ENCODE data around the gene C3orf22.

DNA sequence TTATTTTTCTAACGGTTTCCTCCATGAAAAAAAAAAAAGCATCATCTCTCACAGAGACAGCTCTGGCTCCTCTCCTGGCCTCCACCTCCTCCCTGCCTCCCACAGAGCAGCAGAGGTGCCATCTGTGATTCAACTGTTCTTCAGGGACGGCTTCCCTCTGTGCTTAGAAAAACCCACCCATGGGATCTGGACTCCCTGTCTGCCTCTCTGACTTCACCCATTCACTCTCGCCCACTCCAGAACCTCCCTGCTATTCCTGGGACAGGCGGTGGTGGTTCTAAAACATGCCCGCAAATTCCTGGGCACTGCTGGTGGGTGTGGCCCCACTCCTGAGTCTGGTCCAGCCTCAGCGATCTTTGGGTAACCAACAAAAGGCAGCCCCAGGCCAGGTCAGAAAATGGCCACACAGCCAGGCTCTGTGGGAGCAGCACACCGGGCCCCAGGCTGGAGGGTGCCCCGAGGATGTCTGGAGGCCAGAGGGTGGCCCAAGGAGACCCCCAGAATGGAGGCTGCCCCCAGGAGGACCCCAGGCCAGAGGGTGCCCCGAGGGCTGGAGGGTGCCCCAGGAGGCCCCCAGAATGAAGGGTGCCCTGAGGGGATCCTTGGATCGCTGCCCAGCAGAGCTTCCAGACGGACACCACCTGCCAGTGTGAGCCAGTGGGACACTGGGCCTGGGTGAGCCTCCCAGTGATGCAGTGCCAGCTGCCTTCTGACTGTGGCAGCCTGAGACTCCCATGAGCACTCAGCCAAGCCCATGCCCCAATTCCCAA lies 37.4 kb downstream of the C3orf22 start:
- TF ChIP-seq, protein P1, sequence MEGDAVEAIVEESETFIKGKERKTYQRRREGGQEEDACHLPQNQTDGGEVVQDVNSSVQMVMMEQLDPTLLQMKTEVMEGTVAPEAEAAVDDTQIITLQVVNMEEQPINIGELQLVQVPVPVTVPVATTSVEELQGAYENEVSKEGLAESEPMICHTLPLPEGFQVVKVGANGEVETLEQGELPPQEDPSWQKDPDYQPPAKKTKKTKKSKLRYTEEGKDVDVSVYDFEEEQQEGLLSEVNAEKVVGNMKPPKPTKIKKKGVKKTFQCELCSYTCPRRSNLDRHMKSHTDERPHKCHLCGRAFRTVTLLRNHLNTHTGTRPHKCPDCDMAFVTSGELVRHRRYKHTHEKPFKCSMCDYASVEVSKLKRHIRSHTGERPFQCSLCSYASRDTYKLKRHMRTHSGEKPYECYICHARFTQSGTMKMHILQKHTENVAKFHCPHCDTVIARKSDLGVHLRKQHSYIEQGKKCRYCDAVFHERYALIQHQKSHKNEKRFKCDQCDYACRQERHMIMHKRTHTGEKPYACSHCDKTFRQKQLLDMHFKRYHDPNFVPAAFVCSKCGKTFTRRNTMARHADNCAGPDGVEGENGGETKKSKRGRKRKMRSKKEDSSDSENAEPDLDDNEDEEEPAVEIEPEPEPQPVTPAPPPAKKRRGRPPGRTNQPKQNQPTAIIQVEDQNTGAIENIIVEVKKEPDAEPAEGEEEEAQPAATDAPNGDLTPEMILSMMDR (IDR thresholded peaks at IDR 0.05): no peak
- no peak for TF ChIP-seq POLR2A (IDR thresholded peaks at IDR 0.05)
